ENCODE results near the gene ERVFRD-1.
"Not testable (repeated sequence)": the region's sequence is repeated elsewhere in the genome, so short reads cannot be mapped to it uniquely, and the experiment has no call there.

ERVFRD-1 gene

GRCh38 chr6:11120271-11121005 lies 8.9 kb upstream of the ERVFRD-1 start:
- in situ Hi-C loops (cut with HindIII; ENCODE audit: low pct_unique_long_range_greater_than_20kb, low sequenced_read_pairs) = no loop called here
- no peak for TF ChIP-seq JUND (IDR thresholded peaks at IDR 0.05; ENCODE audit: low read depth)
- no peak for DNase-seq (ENCODE audit: low read depth in 1 of 2, low spot score in 1 of 2)

DNA sequence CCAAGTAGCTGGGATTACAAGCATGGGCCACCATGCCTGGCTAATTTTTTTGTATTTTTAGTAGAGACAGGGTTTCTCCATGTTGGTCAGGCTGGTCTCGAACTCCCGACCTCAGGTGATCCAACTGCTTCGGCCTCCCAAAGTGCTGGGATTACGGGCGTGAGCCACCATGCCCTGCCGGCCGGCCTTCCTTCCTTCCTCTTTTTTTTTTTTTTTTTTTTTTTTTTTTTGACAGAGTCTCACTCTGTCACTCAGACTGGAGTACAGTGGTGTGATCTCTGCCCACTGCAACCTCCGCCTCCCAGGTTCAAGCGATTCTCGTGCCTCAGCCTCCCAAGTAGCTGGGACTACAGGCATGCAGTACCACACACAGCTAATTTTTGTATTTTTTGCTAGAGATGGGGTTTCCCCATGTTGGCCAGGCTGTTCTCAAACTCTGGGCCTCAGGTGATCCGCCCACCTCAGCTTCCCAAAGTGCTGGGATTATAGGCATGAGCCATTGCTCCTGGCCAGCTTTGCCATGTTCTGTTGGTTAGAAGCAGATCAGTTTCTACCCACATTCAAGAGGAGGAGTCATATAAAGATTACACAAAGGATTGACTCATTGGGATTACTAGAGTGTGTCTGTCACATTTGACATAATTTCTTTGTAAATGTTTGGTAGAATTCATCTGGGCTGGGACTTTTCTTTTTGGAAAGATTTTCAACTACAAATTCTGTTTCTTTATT lies 4.4 kb upstream of the ERVFRD-1 start:
- DNase-seq (ENCODE audit: low read depth in 1 of 2, low spot score in 1 of 2); in situ Hi-C loops (cut with HindIII; ENCODE audit: low pct_unique_long_range_greater_than_20kb, low sequenced_read_pairs): not testable (repeated sequence)

DNA sequence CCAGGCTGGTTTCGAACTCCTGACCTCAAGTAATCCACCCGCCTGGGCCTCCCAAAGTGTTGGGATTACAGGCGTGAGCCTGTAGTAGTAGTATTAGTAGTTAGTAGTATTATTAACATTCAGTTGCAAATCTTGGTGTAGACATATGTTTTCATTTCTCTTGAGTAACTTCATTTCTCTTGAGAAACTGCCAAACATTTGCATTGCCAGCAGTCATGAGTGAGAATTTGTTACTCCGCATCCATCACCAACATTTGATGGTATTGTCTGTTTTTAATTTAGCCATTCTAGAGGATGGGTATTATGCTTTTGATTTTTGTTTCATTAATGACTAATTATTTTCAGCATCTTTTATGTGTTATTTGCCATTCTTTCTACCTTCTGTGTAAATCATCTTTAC lies 1.5 kb upstream of the ERVFRD-1 start:
- DNase-seq (ENCODE audit: low read depth in 1 of 2, low spot score in 1 of 2) = no peak
- in situ Hi-C loops (cut with HindIII; ENCODE audit: low pct_unique_long_range_greater_than_20kb, low sequenced_read_pairs) = no loop called here
- no peak for TF ChIP-seq JUND (IDR thresholded peaks at IDR 0.05; ENCODE audit: low read depth)

DNA sequence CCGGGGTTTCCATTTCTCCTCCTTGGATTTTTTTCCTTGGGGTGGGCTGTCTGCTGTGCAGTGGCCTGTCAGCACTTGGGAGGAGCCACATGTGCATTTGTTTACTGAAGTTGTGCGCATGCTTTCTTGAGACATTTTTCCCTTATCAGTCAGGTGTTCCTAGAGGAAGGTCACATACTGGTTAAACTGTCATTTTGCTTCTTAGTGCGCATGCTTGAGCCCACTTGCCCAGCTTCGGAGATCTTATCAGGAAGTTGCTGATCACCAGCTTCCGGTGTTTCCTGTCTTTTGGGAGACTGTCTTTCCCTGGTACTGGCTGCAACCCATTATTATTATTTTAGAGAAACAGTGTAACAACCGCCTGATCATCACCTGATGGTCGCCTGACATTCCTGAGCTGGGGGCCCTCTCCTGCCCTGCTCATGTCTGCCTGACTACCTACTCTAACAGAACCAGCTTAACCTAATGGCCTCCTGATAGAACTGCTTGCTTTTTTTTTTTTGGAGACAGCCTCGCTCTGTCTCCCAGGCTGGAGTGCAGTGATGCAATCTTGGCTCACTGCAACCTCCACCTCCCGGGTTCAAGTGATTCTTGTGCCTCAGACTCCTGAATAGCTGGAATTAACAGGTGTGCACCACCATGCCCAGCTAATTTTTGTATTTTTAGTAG lies 378 bp upstream of the ERVFRD-1 start:
- in situ Hi-C loops (cut with HindIII; ENCODE audit: low pct_unique_long_range_greater_than_20kb, low sequenced_read_pairs) = no loop called here
- TF ChIP-seq JUND (IDR thresholded peaks at IDR 0.05; ENCODE audit: low read depth) = no peak
- DNase-seq (ENCODE audit: low read depth in 1 of 2, low spot score in 1 of 2) = no peak

GRCh38 chr6:11108726-11109125 lies 2.8 kb downstream of the ERVFRD-1 start:
- no peak for TF ChIP-seq JUND (IDR thresholded peaks at IDR 0.05; ENCODE audit: low read depth)
- DNase-seq (ENCODE audit: low read depth in 1 of 2, low spot score in 1 of 2) = no peak
- in situ Hi-C loops (cut with HindIII; ENCODE audit: low pct_unique_long_range_greater_than_20kb, low sequenced_read_pairs) = no loop called here

DNA sequence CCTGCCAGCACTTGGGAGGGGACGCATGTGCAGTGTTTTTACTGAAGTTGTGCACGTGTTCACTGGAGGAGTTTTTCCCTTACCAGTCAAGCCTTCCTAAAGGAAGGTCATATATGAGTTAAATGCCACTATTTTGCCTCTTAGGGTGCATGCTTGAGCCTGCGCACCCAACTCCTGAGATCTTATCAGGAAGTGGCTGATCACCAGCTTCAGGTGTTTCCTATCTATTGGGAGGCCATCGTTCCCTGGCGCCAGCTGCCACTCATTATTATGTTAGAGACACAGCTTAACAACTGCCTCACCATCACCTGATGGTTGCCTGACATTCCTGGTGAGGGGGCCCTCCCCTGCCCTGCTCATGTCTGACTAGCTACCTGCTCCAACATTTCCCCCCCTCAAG lies 8.5 kb downstream of the ERVFRD-1 start:
- DNase-seq (ENCODE audit: low read depth in 1 of 2, low spot score in 1 of 2) = no peak
- no peak for TF ChIP-seq JUND (IDR thresholded peaks at IDR 0.05; ENCODE audit: low read depth)
- in situ Hi-C loops (cut with HindIII; ENCODE audit: low pct_unique_long_range_greater_than_20kb, low sequenced_read_pairs) = no loop called here

DNA sequence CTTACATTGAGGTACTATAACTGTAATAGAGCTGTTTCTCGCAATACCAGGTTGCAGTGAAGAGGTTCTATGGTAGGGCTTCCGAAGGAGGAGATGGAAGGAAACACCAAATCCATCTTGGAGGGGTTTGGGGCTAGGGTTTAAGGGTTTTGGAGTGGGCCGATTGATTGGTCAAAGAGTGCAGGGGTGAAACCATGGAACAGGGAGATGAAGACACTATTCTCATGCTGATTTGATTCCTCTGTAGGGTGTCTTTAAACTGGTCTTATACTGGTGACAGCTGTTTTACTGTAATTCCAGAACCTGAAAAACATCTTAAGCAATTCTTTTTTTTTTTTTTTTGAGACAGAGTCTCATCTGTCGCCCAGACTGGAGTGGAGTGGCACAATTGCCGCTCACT lies 10.1 kb downstream of the ERVFRD-1 start:
- TF ChIP-seq JUND (IDR thresholded peaks at IDR 0.05; ENCODE audit: low read depth) = no peak
- in situ Hi-C loops (cut with HindIII; ENCODE audit: low pct_unique_long_range_greater_than_20kb, low sequenced_read_pairs) = no loop called here
- no peak for DNase-seq (ENCODE audit: low read depth in 1 of 2, low spot score in 1 of 2)

DNA sequence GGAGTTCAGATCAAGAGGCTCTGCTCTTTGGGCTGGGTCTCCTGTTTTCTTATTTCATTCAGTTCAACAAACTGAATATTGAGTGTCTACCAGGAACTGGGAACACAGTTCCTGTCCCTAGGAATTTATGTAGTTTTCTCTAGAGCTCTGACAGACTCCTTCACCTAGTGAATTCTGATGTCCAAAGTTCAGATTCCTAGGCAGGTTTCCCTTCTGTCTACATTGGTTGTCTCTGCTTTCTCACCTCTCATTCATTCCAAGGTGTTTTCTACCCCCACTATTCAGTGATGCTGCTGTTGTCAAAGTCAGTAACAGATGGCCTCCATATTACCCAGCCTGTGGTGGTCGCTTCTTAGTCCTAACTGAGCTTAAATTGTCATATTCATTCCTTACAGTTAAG lies 13.5 kb downstream of the ERVFRD-1 start:
- in situ Hi-C loops (cut with HindIII; ENCODE audit: low pct_unique_long_range_greater_than_20kb, low sequenced_read_pairs) = no loop called here
- no peak for TF ChIP-seq JUND (IDR thresholded peaks at IDR 0.05; ENCODE audit: low read depth)
- no peak for DNase-seq (ENCODE audit: low read depth in 1 of 2, low spot score in 1 of 2)

DNA sequence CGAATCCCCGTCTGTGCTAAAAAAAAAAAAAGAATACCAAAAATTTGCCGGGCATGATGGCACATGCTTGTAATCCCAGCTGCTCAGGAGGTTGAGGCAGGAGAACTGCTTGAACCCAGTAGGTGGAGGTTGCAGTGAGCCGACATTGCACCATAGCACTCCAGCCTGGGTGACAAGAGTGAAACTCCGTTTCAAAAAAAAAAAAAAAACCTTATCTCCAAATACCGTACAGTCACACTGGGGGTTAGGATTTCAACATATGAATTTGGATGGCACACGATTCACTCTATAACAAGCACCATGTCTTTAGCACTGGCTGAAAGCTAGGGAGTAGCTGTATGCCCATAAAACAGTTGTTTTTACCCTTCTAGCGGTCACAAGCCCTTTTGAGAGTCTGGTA lies 14.0 kb downstream of the ERVFRD-1 start:
- no peak for DNase-seq (ENCODE audit: low read depth in 1 of 2, low spot score in 1 of 2)

DNA sequence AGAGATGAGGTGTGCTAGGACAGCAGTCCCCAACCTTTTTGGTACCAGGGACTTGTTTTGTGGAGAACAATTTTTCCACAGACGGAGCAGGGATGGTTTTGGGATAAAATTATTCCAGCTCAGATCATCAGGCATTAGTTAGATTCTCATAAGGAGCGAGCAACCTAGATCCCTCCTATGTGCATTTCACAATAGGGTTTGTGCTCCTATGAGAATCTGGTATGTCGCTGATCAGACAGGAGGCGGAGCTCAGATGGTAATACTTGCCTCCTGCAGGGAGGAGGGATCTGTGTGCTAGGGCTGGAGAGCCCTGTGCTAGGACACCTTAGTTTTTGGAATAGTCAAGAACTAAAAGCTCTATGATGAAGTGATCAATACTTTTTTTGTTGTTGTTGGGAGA lies 15.4 kb downstream of the ERVFRD-1 start:
- in situ Hi-C loops (cut with HindIII; ENCODE audit: low pct_unique_long_range_greater_than_20kb, low sequenced_read_pairs) = no loop called here
- peak; percentile 24 to 72 for DNase-seq (ENCODE audit: low read depth in 1 of 2, low spot score in 1 of 2)
- TF ChIP-seq JUND (IDR thresholded peaks at IDR 0.05; ENCODE audit: low read depth) = no peak

More for the DNA sequence above, 14.0 kb downstream of the ERVFRD-1 start:
- in situ Hi-C loops (cut with HindIII; ENCODE audit: low pct_unique_long_range_greater_than_20kb, low sequenced_read_pairs) = no loop called here
- TF ChIP-seq JUND (IDR thresholded peaks at IDR 0.05; ENCODE audit: low read depth) = no peak

GRCh38 chr6:11094941-11095340 lies 16.6 kb downstream of the ERVFRD-1 start:
- DNase-seq (ENCODE audit: low read depth in 1 of 2, low spot score in 1 of 2) = no peak
- no peak for TF ChIP-seq JUND (IDR thresholded peaks at IDR 0.05; ENCODE audit: low read depth)

DNA sequence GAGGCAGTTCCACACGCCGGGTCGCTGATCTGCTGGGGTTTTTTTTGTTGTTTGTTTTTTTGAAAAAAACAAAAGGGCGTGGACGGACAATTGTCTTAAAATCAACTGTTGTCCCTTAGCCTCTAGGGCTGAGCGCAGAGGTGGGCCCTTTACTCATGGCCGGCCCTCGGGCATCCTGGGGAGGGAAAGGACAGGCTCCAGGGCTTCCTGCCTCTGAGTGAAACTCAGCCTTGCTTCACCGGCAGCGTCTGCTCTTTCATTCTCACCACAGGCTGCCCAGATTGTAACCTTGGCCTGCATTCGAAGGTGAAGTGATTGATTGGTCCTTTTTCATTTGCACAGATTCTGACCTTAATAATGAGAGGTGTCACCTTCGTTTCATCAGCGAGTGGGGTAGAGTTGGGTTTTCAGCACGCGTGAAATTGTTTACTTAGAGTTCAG lies 17.1 kb downstream of the ERVFRD-1 start:
- peak; percentile 34 to 36 for DNase-seq (ENCODE audit: low read depth in 1 of 2, low spot score in 1 of 2)
- no peak for TF ChIP-seq JUND (IDR thresholded peaks at IDR 0.05; ENCODE audit: low read depth)

More at GRCh38 chr6:11094941-11095340, 16.6 kb downstream of the ERVFRD-1 start:
- in situ Hi-C loops (cut with HindIII; ENCODE audit: low pct_unique_long_range_greater_than_20kb, low sequenced_read_pairs) = no loop called here

More for the DNA sequence above, 17.1 kb downstream of the ERVFRD-1 start:
- in situ Hi-C loops (cut with HindIII; ENCODE audit: low pct_unique_long_range_greater_than_20kb, low sequenced_read_pairs) = no loop called here
